Cerebellar nuclear complex (tissue), 1 donor: ENCODE data around the gene ADAP1.
"Not testable (repeated sequence)": the region's sequence is repeated elsewhere in the genome, so short reads cannot be mapped to it uniquely, and the experiment has no call there.

Source experiments
- DNase-seq, 2 experiments: peaks; one replicate each; lab custom pipeline; 2025; lab: John Stamatoyannopoulos, UW

Gene ADAP1

DNA sequence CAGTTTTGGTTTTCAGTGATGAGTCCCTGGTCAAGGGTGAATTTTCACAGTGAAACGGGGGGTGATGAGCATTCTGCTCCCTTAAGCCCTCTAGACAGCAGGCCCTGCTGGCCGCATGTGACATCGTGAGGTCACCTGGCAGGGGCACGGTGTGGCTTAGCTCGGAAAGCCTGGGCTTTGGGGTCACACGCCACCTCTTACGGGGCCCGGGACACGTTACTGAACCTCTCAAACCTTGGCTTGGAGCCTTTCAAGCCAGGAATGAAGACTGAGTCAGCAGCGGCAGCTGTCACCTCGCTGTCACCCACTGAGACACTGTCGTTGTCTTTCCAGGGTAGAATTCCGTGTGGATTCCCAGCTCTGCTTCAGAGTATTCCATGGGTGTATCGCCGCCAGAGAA, 74.0 kb downstream of the ADAP1 start:
- DNase-seq = no peak

- DNase-seq = no peak
These were observed 74.8 kb downstream of the ADAP1 start for GRCh38 chr7:879706-880105.

GRCh38 chr7:879093-879492, 75.4 kb downstream of the ADAP1 start:
- DNase-seq = no peak

DNA sequence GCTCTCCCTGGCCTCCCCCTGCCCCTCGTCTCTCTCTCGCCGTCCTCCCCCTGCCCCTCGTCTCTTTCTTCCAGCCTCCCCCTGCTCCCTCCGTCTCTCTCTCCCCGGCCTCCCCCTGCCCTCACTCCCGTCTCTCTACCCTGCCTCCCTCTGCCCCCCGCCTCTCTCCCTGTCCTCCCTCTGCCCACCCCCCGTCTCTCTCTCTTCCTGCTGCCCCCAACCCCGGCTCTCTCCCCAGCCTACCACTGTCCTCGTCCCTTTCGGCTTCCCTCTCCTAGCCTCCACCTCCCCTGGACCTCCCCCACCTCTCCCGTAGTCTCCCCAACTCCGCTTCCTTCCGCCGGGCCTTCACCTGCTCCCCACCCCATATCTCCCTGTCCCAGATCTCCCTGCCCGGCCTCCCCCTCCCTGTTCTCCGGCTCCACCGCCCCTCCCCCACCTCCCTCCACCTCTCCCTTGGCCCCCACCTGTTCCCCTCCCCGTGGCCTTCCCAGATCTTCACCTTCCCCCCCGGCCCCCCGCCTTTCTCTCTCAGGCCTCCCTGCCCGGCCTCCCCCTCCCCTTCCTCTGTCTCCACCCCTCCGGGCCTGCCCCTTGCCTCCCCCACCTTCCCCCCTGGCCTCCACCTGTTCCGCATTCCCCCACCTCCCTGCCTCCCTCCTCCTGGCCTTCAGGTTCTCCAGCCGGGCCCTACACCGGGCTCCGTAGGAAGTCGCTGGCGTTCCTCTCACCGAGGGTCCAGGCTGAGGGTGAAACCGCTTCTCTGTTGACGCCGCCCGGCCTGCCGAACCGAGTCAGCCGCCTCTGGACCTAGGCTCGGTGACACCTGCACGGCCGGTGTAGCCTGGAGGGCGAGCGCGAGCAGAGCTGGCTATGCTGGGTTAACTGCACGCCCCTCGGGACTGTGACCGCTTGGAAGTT, 76.9 kb downstream of the ADAP1 start:
- no peak for DNase-seq

GRCh38 chr7:876972-877311, 77.5 kb downstream of the ADAP1 start:
- no peak for DNase-seq

DNA sequence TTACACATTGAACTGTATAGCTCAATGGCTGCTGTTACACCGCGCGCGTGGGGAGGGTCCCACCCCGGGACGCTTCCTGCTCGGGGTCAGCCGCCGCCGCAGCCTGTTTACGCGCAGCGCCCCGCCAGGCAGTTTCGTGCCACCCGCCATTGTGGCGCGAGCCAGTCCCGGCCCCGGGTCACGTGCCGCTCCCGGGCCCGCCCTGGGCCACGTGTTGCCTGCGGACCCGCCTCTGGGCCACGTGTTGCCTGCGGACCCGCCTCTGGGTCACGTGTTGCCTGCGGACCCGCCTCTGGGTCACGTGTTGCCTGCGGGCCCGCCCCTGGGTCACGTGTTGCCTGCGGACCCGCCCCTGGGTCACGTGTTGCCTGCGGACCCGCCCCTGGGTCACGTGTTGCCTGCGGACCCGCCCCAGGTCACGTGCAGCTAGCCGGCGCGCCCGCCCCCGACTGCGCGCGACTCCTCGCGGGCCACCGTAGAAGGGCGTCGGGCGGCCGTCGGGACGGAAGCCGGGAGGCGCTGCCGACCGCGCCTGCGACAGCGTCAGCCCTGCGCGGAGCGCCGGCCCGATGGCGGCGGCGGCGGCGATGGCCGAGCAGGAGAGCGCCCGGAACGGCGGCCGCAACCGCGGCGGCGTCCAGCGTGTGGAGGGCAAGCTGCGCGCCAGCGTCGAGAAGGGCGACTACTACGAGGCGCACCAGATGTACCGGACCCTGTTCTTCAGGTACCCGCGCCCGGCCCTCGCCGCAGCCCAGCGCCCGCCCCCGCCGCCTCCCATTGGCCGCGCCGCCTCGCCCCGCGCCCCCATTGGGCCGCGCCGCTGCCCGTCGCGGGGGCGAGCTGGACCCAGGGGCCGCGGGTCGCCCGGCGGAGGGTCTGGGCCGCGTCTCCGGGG, 78.2 kb downstream of the ADAP1 start, which contains the start of gene GET4:
TSS of gene GET4 (plus strand) at position 478 of the 895 bp plus-strand sequence. CDS start at position 570, 92 bp downstream.
- DNase-seq = peak; percentile 35 to 74

- no peak for DNase-seq
These were observed 78.9 kb downstream of the ADAP1 start for GRCh38 chr7:875476-876076.

GRCh38 chr7:875051-875450, 79.4 kb downstream of the ADAP1 start:
- no peak for DNase-seq

DNA sequence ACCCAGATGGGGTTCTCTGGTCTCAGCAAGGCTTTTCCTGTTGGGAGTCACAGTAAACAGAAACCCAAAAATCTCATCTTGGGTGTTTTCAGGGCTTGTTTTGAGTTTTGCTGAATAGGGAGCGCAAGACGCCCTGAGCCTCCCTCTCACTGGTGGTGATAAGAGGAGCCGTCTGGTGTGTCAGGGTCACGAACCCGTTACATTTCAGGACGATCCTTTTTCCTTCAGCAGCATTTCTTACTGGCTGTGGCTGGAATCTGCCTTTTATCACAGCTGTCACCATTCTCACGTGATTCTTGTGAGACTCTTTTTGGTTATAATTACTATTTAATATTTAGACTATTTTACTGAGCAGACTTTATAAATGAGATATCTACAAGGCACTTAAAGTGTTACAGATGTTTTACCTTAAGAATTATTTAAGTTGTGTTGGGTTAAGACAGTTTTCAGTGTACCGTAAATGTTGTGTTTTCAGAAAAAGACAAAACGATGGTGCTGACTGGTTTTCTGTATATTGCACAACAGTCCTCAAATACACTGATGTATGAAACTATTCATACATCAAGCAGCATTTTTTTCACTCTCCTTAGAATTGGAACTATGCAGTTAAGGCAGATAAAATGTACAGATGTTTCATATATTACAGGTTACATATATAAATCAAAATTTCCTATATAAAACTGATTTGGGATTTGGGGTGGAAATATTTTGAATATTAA, 80.3 kb downstream of the ADAP1 start:
- DNase-seq = no peak

DNA sequence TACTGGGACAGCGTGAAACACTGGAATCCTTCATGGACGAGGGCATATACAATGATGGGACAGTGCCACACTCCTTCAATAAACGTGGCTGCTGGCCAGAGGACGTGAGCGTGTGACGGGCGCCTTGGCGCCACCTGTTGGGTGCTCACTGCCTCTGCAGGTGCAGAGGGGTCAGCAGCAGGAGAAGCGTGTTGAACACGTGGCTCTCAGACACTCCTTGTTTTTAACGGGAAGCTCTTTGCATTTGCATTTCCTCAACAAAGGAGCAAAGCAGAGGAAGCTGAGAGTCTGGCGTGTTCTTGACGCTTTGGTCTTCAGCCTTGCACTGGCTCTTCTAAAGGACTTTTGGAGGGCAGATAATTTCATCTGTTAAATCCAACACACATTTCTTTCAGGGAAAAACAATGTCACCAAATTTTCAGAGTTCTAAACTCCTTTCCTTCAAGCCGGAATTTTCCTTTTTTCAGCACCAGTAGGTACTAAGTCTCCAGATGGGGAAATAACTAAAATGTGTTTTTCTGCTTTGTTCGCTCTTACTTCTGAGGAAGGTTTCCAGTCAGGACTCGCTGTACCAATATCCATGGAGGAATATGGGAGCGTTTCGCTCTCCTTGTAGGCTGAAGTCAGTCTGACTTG, 81.0 kb downstream of the ADAP1 start:
- peak in 1 of 2 experiments; percentile 40 for DNase-seq

GRCh38 chr7:872685-873084, 81.8 kb downstream of the ADAP1 start:
- not testable (repeated sequence) for DNase-seq

GRCh38 chr7:871900-872537, 82.5 kb downstream of the ADAP1 start:
- DNase-seq = no peak

DNA sequence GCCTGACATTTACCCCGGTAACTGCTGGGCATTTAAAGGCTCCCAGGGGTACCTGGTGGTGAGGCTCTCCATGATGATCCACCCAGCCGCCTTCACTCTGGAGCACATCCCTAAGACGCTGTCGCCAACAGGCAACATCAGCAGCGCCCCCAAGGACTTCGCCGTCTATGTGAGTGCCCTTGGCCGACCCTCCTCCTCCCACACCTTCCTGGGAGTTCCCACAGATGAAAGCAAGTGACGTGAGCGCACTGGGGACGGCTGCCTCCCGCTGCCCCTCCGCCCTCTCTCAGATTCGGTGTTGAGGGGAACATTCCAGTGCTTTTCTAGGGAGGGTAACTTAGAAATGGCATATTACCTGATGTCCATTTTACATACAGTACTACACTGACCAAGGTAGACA, 85.1 kb downstream of the ADAP1 start:
- DNase-seq = no peak

DNA sequence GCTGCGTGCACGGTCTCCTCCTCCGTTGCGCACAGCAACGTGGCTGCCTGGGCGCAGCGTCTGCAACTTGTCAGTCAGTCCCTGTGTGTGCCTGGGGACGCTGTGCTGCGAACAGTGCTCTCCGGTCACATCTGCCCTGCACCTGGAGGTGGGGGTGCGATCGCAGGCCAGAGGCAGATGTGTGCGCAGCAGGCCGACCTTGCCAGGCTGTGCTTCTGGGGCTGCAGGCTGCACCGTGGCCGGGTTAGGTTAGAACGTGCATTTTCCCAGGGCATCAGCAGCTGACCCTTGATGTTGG, 86.3 kb downstream of the ADAP1 start:
- no peak for DNase-seq

DNA sequence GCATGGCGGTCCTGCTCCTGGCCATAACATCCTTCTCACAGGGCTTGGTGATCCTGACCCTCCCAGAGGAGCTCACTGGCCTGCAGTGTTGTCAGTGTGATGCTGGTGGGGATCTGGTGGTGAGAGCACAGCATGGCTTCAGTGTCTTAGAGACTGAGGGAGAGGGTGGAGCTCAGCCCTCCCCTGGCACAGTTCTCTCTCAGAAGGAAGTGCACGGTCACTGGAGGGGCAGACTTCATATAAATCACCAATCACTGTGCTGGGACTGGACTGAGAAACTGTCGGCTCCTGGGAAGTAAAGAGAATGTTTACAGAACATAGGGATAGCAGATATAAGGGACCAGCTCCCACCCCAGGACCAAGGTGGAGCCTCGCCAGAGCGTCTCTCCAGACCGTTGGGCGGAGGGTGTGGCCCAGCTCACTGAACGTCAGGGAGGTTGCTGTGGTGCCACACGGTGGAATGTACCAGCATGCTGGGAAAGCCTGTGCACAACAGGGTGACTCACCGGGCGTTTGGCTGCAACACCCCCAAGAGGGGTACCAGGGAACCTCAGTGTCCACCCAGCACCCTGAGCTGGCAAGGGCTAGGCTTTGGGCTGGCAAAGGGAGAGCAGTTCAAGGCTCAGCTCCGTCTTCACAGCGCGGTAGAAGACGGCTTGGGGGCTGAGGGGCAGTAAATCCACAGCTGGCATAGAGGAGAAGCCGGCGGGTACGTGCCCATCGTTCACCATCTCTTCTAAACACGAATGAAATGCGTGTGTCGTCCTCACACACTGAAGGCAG, 86.9 kb downstream of the ADAP1 start:
- no peak for DNase-seq

- DNase-seq = peak; percentile 25 to 76
These were observed 87.5 kb downstream of the ADAP1 start for GRCh38 chr7:867001-867405.

DNA sequence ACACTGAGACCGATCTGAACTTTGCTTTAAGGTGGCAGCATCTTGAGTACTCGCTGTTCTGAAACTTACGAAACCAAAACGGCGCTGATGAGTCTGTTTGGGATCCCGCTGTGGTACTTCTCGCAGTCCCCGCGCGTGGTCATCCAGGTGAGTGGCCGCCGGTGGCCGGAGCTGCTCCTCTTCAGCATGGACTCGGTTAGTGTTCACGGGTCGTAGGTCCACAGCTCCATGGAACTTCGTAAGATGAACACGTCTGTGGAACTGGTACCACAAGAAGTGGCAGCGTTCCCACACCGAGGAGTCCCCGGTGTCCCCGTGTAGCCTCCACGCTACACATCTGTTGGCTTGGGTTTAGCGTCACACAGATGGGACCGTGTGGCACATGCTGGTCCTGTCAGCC, 88.6 kb downstream of the ADAP1 start:
- no peak for DNase-seq

GRCh38 chr7:863106-863505, 91.4 kb downstream of the ADAP1 start:
- DNase-seq = no peak

- no peak for DNase-seq
These were observed 92.3 kb downstream of the ADAP1 start for GRCh38 chr7:862157-862556.

- DNase-seq = no peak
These were observed 93.3 kb downstream of the ADAP1 start for GRCh38 chr7:861222-861621.
